Psoas muscle (tissue), 8 donors: Measurements from ENCODE around the gene CD79B. TPM values are rescaled to one million over a fixed set of nuclear protein-coding genes. Genes with fewer than 3 reads are reported as not detected.

Experiments used
- ATAC-seq, 4 donors: fragments of 200-7000 bp; cut with Tn5 transposase; one replicate each; pipeline ENCODE4 v1.9.1; 2020; ENCODE audit warnings: moderate library complexity in 3 of 4, mild to moderate bottlenecking in 2 of 4
- DNase-seq, 2 donors: peaks; one replicate each; pipeline ENCODE4 v3.0.0-alpha.2; 2020
- H3K27ac ChIP-seq: fragments of 200-600 bp; one replicate; pipeline ENCODE4 v1.8.0; 2022
- H3K27me3 ChIP-seq, 3 donors: fragments of 200-600 bp in 1 of 3; one replicate each; pipeline versions ENCODE4 v1.6.1 to v1.8.0; 2013 to 2022; ENCODE audit warnings: low read length in 2 of 3, mild to moderate bottlenecking in 2 of 3, moderate library complexity in 1 of 3; ENCODE audit not compliant: insufficient read depth in 3 of 3
- H3K36me3 ChIP-seq, 2 donors: fragments of 200-600 bp in 1 of 2; one replicate each; pipeline versions ENCODE4 v1.6.1 to v1.8.0; 2013 to 2022; ENCODE audit warnings: low read depth in 1 of 2, mild to moderate bottlenecking in 1 of 2, moderate library complexity in 1 of 2; ENCODE audit not compliant: insufficient read depth in 1 of 2
- H3K4me1 ChIP-seq: fragments of 200-600 bp; one replicate; pipeline ENCODE4 v1.8.0; 2022
- H3K4me3 ChIP-seq: fragments of 200-600 bp; one replicate; pipeline ENCODE4 v1.8.0; 2022; ENCODE audit warnings: mild to moderate bottlenecking
- H3K9me3 ChIP-seq: fragments of 200-600 bp; one replicate; pipeline ENCODE4 v1.8.0; 2022
- WGBS, 3 donors: extraction: QIAGEN DNeasy Blood & Tissue Kit; methylation state at CpG; one replicate each; pipeline versions ENCODE4 v1.1.6 to v1.1.7; 2013; 5-methylcytosine and 5-hydroxymethylcytosine counted together
- intact Hi-C, 2 donors: fragments of 100-400 bp; cut with DNase I; formaldehyde crosslinking; loops; one replicate each; pipeline versions ENCODE4 v1.11.0 to v1.14.2; 2022
- polyA plus RNA-seq, 3 donors: library from polyadenylated mRNA; stranded (reverse); fragments of 200-250 nt; gene quantifications; one replicate each; pipeline ENCODE4 v1.2.3, GENCODE V29; 2013
- total RNA-seq, 4 donors: library from RNA; stranded (reverse); fragmentation: NEBNext Ultra II Directional in 2 of 4; extraction: Animal tissue kit (Norgen Biotek cat#: 25700) in 2 of 4; gene quantifications; one replicate each; pipeline versions ENCODE4 v1.2.1 to v1.2.4, GENCODE V29; 2021 to 2023
- TF ChIP-seq, protein P1 (sequence below): fragments of 200-600 bp; IDR thresholded peaks from one replicate; pipeline ENCODE4 v1.8.0; 2022; ENCODE audit warnings: antibody characterized with exemption
- donor health status: healthy with polysubstance abuse.
- donor health status: DM: no; HTN: no; CAD: no; lungs with moderate emphysema.
- donor health status: Bipolar disorder and iron deficiency.
- donor health status: healthy.
- donor health status: DM: yes; HTN: yes; CAD: no.
- donor health status: DM: no; HTN: no; CAD: no.
- donor health status: DM: no; HTN: no; CAD: no.
- donor health status: DM: yes; HTN: yes; CAD: no.

Gene CD79B
- total and polyA plus RNA-seq, 7 donors = 1.9 to 5.7 (median 3.7) TPM

- no peak overlapping the region for H3K27ac ChIP-seq
- H3K36me3 ChIP-seq = no peaks in the 10 kb centered on the region
- H3K27me3 ChIP-seq = no peaks in the 10 kb centered on the region
- intact Hi-C loops = no loop called here
- whole genome bisulfite sequencing, 3 donors = 91 to 96% (median 95%) methylated on average over 10 of the region's 10 CpGs
- no peak overlapping the region for H3K4me3 ChIP-seq
- no peak for DNase-seq
- no peak for ATAC-seq
- no peaks in the 10 kb centered on the region for H3K9me3 ChIP-seq
- TF ChIP-seq, protein P1, sequence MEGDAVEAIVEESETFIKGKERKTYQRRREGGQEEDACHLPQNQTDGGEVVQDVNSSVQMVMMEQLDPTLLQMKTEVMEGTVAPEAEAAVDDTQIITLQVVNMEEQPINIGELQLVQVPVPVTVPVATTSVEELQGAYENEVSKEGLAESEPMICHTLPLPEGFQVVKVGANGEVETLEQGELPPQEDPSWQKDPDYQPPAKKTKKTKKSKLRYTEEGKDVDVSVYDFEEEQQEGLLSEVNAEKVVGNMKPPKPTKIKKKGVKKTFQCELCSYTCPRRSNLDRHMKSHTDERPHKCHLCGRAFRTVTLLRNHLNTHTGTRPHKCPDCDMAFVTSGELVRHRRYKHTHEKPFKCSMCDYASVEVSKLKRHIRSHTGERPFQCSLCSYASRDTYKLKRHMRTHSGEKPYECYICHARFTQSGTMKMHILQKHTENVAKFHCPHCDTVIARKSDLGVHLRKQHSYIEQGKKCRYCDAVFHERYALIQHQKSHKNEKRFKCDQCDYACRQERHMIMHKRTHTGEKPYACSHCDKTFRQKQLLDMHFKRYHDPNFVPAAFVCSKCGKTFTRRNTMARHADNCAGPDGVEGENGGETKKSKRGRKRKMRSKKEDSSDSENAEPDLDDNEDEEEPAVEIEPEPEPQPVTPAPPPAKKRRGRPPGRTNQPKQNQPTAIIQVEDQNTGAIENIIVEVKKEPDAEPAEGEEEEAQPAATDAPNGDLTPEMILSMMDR = no peak
- H3K4me1 ChIP-seq = peaks cover 7% of the 10 kb centered on the region
Observed at GRCh38 chr17:63928966-63929695, 3.0 kb downstream of the CD79B start.

DNA sequence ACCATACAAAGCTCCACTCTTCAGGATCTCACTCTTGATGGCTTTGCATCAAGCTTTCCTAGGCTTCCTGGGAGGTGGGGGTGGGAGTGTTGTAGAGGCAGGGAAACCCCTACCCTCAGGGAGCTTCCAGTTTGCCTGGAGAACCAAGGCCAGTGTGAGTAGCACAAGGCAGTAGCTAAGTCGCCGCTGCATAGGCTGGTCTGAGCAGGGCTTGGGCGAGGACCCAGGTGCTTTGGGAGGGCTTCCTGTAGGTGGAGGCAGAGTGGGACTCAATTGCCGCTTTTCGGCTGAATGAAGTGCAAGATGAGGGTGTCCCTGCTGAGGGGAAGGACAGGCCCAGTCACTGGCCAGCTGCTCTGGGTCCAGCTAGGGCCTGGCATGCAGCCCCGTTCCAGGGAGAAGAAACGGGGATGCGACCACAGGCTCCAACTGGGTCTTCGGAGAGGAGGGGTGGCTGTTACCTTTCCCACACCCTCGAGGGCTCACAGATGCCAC lies 3.9 kb downstream of the CD79B start:
- Histone ChIP-seq H3K4me3 (no peak overlapping the region), H3K4me1 (peaks cover 7% of the 10 kb centered on the region), H3K9me3 (no peaks in the 10 kb centered on the region), H3K27me3 (no peaks in the 10 kb centered on the region), H3K36me3 (no peaks in the 10 kb centered on the region), H3K27ac (no peak overlapping the region)
- TF ChIP-seq, protein P1 = no peak
- no peak for ATAC-seq
- intact Hi-C loops = no loop called here
- DNase-seq = no peak
- 86 to 93% (median 88%) methylated on average over 10 of the region's 10 CpGs for WGBS, 3 donors

DNA sequence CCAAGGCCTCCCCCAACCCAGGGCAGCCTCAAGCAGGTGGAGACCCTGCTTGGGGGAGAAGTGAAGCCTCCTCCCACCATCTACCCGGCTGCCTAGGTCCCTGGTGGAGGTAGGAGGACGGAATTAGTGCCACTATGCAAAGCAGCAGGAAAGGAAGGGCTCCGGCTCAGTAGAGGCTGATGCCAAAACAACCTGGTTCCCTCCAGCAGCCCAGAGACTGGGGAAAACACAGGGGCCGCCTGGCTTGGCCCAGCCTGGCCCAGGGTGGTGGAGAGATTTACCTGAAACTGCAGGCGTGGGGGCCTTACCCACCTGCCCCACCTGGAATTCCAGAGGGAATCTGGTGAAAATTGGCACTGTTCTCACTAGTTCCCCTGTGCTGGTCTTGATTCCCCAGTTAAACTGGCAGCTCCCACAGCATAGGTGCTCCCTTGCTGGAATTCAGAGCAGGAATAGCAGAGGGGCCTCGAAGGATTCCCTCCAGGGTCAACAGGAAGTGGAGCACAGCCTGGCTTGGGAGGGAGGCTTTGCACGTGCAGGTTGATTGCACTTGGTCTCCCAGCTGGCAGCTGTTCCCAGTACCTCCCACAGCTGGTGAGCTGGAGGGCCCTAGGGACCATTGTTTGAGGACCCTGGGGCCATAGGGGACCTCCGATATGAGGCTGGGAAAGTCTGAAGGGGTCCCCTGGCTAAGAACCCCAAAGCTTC lies 4.5 kb downstream of the CD79B start:
- ATAC-seq = no peak

GRCh38 chr17:63926164-63926563 lies 6.0 kb downstream of the CD79B start:
- no peak overlapping the region for H3K4me3 ChIP-seq
- H3K9me3 ChIP-seq = no peaks in the 10 kb centered on the region
- 95 to 100% (median 100%) methylated on average over 2 of the region's 2 CpGs for WGBS, 3 donors
- ATAC-seq (no peak), DNase-seq (no peak)
- H3K27me3 ChIP-seq = no peaks in the 10 kb centered on the region
- H3K27ac ChIP-seq = no peak overlapping the region
- TF ChIP-seq, protein P1 = no peak
- intact Hi-C loops = no loop called here
- H3K4me1 ChIP-seq = peaks cover 7% of the 10 kb centered on the region
- no peaks in the 10 kb centered on the region for H3K36me3 ChIP-seq

More for the DNA sequence above, 4.5 kb downstream of the CD79B start:
- Histone ChIP-seq H3K9me3 (no peaks in the 10 kb centered on the region), H3K4me3 (no peak overlapping the region), H3K4me1 (peaks cover 7% of the 10 kb centered on the region), H3K27ac (no peak overlapping the region), H3K27me3 (no peaks in the 10 kb centered on the region), H3K36me3 (no peaks in the 10 kb centered on the region)
- TF ChIP-seq, protein P1 = no peak
- no peak for DNase-seq
- intact Hi-C loops = no loop called here
- 75 to 78% (median 76%) methylated on average over 8 of the region's 8 CpGs for WGBS, 3 donors
